Upper lobe of left lung (tissue), 4 donors: Measurements from ENCODE around the gene TBC1D5.
"Not testable (repeated sequence)": the region's sequence is repeated elsewhere in the genome, so short reads cannot be mapped to it uniquely, and the experiment has no call there.

ENCODE experiments used
- CTCF ChIP-seq, 6 experiments: fragments of 450-650 bp in 4 of 6; fragments of 200-600 bp in 2 of 6; sonication (generic) in 2 of 6; IDR thresholded peaks; one replicate each; pipeline ENCODE4 v1.5.1; 2016 to 2019; ENCODE audit warnings: antibody characterized with exemption in 6 of 6
- EP300 ChIP-seq, 4 donors: sonication (generic); formaldehyde crosslinking; IDR thresholded peaks; one replicate each; pipeline ENCODE4 v1.5.1; 2017; ENCODE audit warnings: antibody characterized with exemption in 4 of 4, control low read depth in 2 of 4
- POLR2A ChIP-seq, 4 donors: fragments of 450-650 bp; IDR thresholded peaks; one replicate each; pipeline ENCODE4 v1.5.1; 2016 to 2017; ENCODE audit warnings: antibody characterized with exemption in 4 of 4, mild to moderate bottlenecking in 2 of 4
- POLR2AphosphoS5 ChIP-seq, 2 donors: sonication (generic); formaldehyde crosslinking; IDR thresholded peaks; one replicate each; pipeline ENCODE4 v1.5.1; 2017; ENCODE audit warnings: antibody characterized with exemption in 2 of 2

GRCh38 chr3:17774180-17774910 is 31.9 kb upstream of the TBC1D5 start:
- not testable (repeated sequence) for TF ChIP-seq CTCF, POLR2A, EP300, POLR2AphosphoS5 (IDR thresholded peaks at IDR 0.05)
